NCI-H1105 (cell line): Measurements from ENCODE around the gene AMBRA1.
"Not testable (repeated sequence)": the region's sequence is repeated elsewhere in the genome, so short reads cannot be mapped to it uniquely, and the experiment has no call there.

Experiments
- DNase-seq: peaks from one replicate; lab custom pipeline; 2025; lab: John Stamatoyannopoulos, UW

AMBRA1 gene

GRCh38 chr11:46381819-46382645, 211.8 kb downstream of the AMBRA1 start:
- peak; percentile 41 for DNase-seq

- DNase-seq: peak; percentile 64
Observed at GRCh38 chr11:46381048-46381818, 212.6 kb downstream of the AMBRA1 start, which contains the start of gene MDK. Gene MDK (plus strand): TSS chr11:46381669. CDS start chr11:46382058, 389 bp downstream.

GRCh38 chr11:46380340-46381047, 213.3 kb downstream of the AMBRA1 start:
- peak; percentile 72 for DNase-seq

DNA sequence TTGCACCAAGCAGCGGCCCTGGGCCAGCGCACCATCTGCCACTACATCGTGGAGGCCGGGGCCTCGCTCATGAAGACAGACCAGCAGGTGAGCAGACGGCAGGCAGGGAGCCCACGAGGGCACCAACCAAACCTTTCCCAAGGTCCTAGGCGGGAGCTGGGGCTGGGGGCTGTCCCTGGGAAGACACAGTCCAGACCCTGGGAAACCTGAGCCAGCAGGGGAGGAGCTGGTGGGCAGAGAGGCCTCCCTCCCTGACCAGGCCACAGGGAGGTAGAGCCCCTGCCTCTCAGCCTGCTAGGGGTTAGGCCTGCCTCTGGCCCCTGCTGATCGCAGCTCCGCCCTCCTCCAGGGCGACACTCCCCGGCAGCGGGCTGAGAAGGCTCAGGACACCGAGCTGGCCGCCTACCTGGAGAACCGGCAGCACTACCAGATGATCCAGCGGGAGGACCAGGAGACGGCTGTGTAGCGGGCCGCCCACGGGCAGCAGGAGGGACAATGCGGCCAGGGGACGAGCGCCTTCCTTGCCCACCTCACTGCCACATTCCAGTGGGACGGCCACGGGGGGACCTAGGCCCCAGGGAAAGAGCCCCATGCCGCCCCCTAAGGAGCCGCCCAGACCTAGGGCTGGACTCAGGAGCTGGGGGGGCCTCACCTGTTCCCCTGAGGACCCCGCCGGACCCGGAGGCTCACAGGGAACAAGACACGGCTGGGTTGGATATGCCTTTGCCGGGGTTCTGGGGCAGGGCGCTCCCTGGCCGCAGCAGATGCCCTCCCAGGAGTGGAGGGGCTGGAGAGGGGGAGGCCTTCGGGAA, 214.1 kb downstream of the AMBRA1 start:
- DNase-seq: not testable (repeated sequence)

DNA sequence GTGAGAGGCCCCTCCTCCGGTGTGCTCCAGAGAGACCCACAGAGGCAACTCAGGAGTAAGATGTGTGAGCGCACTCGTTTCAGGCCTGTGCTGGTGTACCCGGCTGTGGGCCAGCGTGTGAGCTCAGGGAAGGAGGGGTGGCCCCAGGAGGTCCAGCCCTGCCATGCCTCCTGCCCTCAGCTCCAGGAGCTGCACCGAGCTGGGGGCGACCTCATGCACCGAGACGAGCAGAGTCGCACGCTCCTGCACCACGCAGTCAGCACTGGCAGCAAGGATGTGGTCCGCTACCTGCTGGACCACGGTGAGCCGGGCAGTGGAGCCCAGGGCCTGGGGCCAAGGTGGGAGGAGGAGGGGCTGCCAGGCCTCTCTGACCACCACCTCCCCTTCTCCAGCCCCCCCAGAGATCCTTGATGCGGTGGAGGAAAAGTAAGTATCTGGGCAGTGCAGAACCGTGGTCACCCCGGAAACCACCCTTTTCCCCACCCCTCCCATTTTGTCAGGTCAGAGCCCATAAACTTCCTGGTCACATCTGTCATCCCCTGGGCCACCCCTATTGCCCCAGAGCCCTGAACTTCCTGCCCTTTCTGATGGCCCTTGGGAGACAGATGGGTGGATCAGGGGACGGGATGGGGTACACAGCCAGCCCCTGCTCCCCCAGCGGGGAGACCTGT, 214.9 kb downstream of the AMBRA1 start:
- no peak for DNase-seq

- no peak for DNase-seq
Observed at GRCh38 chr11:46378296-46378695, 215.5 kb downstream of the AMBRA1 start.

GRCh38 chr11:46377831-46378230, 216.0 kb downstream of the AMBRA1 start:
- DNase-seq: no peak

- DNase-seq: no peak
Observed at GRCh38 chr11:46377290-46377689, 216.5 kb downstream of the AMBRA1 start.

GRCh38 chr11:46376258-46377050, 217.4 kb downstream of the AMBRA1 start:
- no peak for DNase-seq

- DNase-seq: no peak
Observed at GRCh38 chr11:46375392-46376101, 218.3 kb downstream of the AMBRA1 start.

DNA sequence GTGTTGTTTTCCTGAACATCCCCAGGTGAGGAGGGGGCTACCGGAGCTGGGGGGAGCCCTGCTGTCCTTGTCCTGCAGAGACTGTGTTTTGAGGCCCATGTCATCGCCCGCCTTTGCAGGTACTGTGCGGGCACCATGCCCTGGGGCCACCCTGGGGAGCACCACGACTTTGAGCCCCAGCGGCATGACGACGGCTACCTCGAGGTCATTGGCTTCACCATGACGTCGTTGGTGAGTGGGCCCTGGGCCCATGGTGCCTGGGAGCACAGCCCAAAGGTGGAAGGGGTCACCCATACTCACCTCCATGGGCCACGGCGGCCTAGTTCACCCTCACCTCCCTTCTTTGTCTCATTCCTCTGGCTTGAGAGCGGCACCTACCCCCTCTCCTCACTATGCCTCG, 219.0 kb downstream of the AMBRA1 start:
- no peak for DNase-seq

- DNase-seq: no peak
Observed at GRCh38 chr11:46373787-46374740, 219.8 kb downstream of the AMBRA1 start.

DNA sequence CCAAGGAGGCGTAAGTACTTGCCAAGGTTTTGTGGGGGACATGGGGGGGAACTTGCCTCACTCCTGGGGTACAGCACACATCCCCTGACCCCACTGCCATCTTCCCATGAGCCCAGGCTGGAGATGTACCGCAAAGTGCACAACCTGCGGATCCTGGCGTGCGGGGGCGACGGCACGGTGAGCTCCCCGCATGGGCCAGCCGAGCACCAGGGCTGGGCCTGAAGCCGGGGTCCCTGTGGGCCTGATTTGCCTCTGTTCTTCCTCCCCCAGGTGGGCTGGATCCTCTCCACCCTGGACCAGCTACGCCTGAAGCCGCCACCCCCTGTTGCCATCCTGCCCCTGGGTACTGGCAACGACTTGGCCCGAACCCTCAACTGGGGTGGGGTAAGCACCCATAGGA, 221.3 kb downstream of the AMBRA1 start:
- DNase-seq: not testable (repeated sequence)

DNA sequence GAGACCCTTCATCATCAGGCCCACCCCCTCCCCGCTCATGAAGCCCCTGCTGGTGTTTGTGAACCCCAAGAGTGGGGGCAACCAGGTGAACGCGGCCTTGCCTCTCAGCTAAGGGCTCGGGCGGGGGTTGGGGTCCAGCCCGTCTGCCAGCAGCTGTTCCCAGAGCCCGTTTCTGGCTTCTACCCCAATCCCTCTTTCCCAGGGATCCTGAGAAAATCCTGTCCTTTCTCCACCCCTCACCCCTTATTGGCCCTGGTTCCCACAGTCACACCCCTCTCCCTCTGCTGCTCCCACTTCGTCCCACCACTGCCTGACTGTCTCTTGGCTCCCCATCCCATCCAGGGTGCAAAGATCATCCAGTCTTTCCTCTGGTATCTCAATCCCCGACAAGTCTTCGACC, 221.7 kb downstream of the AMBRA1 start:
- DNase-seq: no peak

- not testable (repeated sequence) for DNase-seq
Observed at GRCh38 chr11:46371262-46371661, 222.6 kb downstream of the AMBRA1 start.

DNA sequence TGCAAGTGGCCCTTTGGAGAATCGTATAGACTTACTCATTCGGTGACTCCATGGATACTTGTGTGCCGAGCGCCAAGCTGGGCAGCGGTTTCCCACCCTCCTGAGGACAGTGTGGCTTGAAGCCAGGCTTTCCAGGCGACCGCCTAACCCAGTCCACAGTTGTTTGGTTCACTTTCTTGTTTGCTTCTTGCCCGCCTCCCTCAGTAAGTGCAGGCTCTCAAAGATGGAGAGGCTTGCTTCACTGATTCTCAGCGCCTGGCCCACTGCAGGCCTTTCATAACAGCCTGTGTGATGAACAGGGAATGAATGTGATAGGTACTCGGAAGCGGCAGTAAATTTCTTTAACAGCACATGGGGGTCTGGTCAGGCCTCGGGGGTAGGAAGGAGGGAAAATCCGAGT, 223.6 kb downstream of the AMBRA1 start:
- no peak for DNase-seq

DNA sequence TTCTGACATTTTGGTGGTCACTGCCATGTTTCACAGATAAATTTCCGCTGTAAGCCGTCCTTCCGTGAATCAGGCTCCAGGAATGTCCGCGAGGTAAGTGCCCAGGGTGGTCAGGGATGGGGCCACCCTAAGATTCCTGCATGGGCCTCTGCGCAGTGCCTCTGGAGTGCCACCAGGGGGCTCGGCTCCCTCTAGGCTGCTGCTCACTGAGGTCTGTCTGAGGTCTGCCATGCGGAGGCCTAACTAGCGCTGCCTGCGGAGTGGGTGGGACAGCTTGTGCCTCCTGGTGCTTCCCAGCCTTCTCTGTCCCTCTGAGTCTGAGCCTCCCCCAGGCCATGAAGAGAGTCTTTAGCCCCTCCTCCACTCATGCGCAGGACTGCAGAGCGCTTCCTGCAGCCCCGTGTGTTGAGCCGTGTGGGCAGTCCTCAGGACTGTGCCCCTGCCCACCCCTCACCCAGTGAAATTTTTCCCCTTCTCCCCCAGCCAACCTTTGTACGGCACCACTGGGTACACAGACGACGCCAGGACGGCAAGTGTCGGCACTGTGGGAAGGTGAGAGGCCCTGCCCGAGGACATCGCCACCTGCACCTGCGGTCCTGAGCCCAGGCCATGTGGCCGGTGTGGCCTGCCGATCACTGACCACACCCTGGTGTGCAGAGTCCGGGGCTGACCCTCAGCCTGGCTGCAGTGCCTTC, 224.2 kb downstream of the AMBRA1 start:
- peak; percentile 38 for DNase-seq

- no peak for DNase-seq
Observed at GRCh38 chr11:46367916-46368267, 225.9 kb downstream of the AMBRA1 start.
